KMS-11 (cell line): Measurements from ENCODE around the gene ALDOB.

Experiments used
- H2AFZ ChIP-seq: fragments of 200-600 bp; sonication (generic); 2 replicates; pipeline ENCODE4 v1.6.1; 2016; ENCODE audit warnings: antibody characterized with exemption, mixed run types, low read depth
- H3K27ac ChIP-seq: fragments of 200-600 bp; sonication (generic); 2 replicates; pipeline ENCODE4 v1.6.1; 2016; ENCODE audit warnings: mild to moderate bottlenecking, mixed run types
- H3K27me3 ChIP-seq: fragments of 200-600 bp; sonication (generic); 2 replicates; pipeline ENCODE4 v1.6.1; 2017; ENCODE audit warnings: mild to moderate bottlenecking, low read depth, mixed run types, moderate library complexity; ENCODE audit not compliant: insufficient read depth
- H3K36me3 ChIP-seq: fragments of 200-600 bp; sonication (generic); 2 replicates; pipeline ENCODE4 v1.6.1; 2017; ENCODE audit warnings: mild to moderate bottlenecking, mixed run types; ENCODE audit not compliant: insufficient read depth
- H3K4me1 ChIP-seq: fragments of 200-600 bp; sonication (generic); 2 replicates; pipeline ENCODE4 v1.6.1; 2016; ENCODE audit warnings: mild to moderate bottlenecking, low read depth, mixed run types; ENCODE audit not compliant: poor library complexity, severe bottlenecking
- H3K4me2 ChIP-seq: fragments of 200-600 bp; sonication (generic); 2 replicates; pipeline ENCODE4 v1.7.0; 2016; ENCODE audit warnings: mild to moderate bottlenecking, mixed run types
- H3K4me3 ChIP-seq: fragments of 200-600 bp; sonication (generic); IDR thresholded peaks from 2 replicates; pipeline ENCODE4 v1.6.1; 2017; ENCODE audit warnings: low read depth, low read length, mixed read lengths; ENCODE audit not compliant: insufficient read depth
- H3K79me2 ChIP-seq: fragments of 200-600 bp; sonication (generic); 2 replicates; pipeline ENCODE4 v1.6.1; 2016; ENCODE audit warnings: low read depth, mixed run types; ENCODE audit not compliant: insufficient read depth
- H3K9ac ChIP-seq: fragments of 200-600 bp; sonication (generic); 2 replicates; pipeline ENCODE4 v1.6.1; 2016; ENCODE audit warnings: mild to moderate bottlenecking, mixed run types
- H4K20me1 ChIP-seq: fragments of 200-600 bp; sonication (generic); 2 replicates; pipeline ENCODE4 v1.6.1; 2016; ENCODE audit warnings: mild to moderate bottlenecking, mixed run types; ENCODE audit not compliant: insufficient read depth
- CTCF ChIP-seq: fragments of 200-600 bp; sonication (generic); conservative IDR thresholded peaks from 2 replicates; pipeline ENCODE4 v1.6.1; 2017; ENCODE audit warnings: low read depth, mild to moderate bottlenecking, antibody characterized with exemption, low read length, moderate library complexity, mixed read lengths

The ALDOB gene

GRCh38 chr9:101435601-101436079 is at the start of gene ALDOB:
TSS of gene ALDOB (minus strand) at chr9:101435774. CDS start at chr9:101430887, 4,887 bp downstream.
- Histone ChIP-seq H3K4me2 (no peak within 1 kb of the TSS), H3K27ac (no peak within 1 kb of the TSS), H3K36me3 (no peaks in the 10 kb centered on the region), H3K27me3 (no peaks in the 10 kb centered on the region), H2AFZ (no peak within 1 kb of the TSS), H3K79me2 (no peaks in the 10 kb centered on the region), H3K4me1 (peaks cover 21% of the 10 kb centered on the region), H3K4me3 (no peak within 1 kb of the TSS), H4K20me1 (no peaks in the 10 kb centered on the region), H3K9ac (no peak within 1 kb of the TSS)
- TF ChIP-seq CTCF, result no peak

- TF ChIP-seq CTCF, result no peak
Observed at GRCh38 chr9:101484046-101484445, 48.5 kb upstream of the ALDOB start.

GRCh38 chr9:101481261-101481660 is 45.7 kb upstream of the ALDOB start:
- Histone ChIP-seq H4K20me1 (no peaks in the 10 kb centered on the region), H3K79me2 (no peaks in the 10 kb centered on the region), H3K9ac (no peak overlapping the region), H2AFZ (no peak overlapping the region), H3K4me3 (no peak overlapping the region), H3K27me3 (no peaks in the 10 kb centered on the region), H3K27ac (no peak overlapping the region), H3K4me1 (no peaks in the 10 kb centered on the region), H3K36me3 (no peaks in the 10 kb centered on the region), H3K4me2 (no peak overlapping the region)
- TF ChIP-seq CTCF, result no peak

More at GRCh38 chr9:101484046-101484445, 48.5 kb upstream of the ALDOB start:
- no peak overlapping the region for H3K4me2 ChIP-seq
- H4K20me1 ChIP-seq, result no peaks in the 10 kb centered on the region
- no peaks in the 10 kb centered on the region for H3K36me3 ChIP-seq
- H3K4me3 ChIP-seq, result no peak overlapping the region
- H3K4me1 ChIP-seq, result no peaks in the 10 kb centered on the region
- H3K79me2 ChIP-seq, result no peaks in the 10 kb centered on the region
- no peaks in the 10 kb centered on the region for H3K27me3 ChIP-seq
- no peak overlapping the region for H3K9ac ChIP-seq
- H3K27ac ChIP-seq, result no peak overlapping the region
- no peak overlapping the region for H2AFZ ChIP-seq

GRCh38 chr9:101480386-101480785 is 44.8 kb upstream of the ALDOB start:
- no peaks in the 10 kb centered on the region for H4K20me1 ChIP-seq
- no peak overlapping the region for H2AFZ ChIP-seq
- H3K4me1 ChIP-seq, result no peaks in the 10 kb centered on the region
- H3K36me3 ChIP-seq, result no peaks in the 10 kb centered on the region
- no peak overlapping the region for H3K4me3 ChIP-seq
- H3K79me2 ChIP-seq, result no peaks in the 10 kb centered on the region
- no peak overlapping the region for H3K27ac ChIP-seq
- H3K9ac ChIP-seq, result no peak overlapping the region
- H3K4me2 ChIP-seq, result no peak overlapping the region
- no peak for TF ChIP-seq CTCF
- H3K27me3 ChIP-seq, result no peaks in the 10 kb centered on the region
